KG1 (cell line): ENCODE measurements around the gene SARNP.
"Not testable (repeated sequence)": the region's sequence is repeated elsewhere in the genome, so short reads cannot be mapped to it uniquely, and the experiment has no call there.

ENCODE experiments used
- DNase-seq: peaks from one replicate; lab custom pipeline; 2025; lab: John Stamatoyannopoulos, UW

SARNP gene

DNA sequence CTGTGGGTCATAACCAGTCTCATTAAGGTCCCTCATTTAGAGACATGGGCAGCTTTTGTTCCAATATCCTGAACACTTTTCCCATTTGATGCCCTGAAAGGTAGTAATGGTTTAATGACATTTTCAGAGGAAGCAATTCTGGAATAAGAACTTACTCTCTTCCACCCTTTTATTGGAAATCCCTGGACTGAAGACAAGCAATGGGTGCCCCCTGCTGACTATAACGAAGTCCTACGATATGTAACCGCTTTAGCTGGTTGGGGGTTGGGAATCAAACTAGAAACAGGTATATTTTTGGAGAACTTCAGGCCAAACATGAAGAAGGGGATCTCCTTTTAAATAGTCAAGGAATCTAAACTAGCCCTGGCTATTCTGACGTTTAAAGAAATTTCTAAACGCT lies 20.5 kb downstream of the SARNP start:
- DNase-seq, result no peak

DNA sequence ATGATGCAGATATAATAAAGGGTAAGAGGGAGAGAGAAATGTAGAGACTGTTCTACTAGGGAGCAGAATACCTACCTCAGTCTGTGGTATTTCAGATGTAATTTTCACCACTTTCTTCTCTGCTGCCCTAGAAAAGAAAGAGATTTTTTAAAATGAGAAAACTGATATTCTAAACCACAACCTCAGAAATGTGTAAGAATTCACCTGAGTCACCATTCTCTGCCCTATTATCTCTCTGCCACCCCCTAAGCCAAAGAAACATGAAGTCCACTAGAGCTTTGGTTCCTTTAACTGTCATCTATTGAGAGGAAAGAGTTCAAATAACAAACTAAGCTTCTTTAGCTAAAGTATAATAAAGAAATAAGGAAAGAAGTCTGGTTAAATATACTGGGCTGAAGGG lies 21.6 kb downstream of the SARNP start:
- no peak for DNase-seq

DNA sequence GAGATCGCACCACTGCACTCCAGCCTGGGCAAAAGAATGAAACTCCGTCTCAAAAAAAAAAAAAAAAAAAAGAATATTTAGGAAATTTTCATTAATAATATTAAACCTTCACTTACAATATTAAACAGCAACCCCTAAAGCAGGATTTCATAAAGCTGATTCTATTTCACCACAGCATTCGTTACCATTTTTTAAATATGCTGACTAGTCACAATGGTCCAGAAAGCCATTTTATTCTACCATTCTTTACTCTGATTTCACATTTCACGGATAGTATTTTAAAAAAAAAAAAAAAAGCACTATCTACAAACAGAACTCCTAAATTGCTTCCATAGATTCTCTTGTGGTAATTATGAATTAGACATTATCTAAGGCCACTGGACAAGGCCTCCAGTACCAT lies 27.6 kb downstream of the SARNP start:
- no peak for DNase-seq

DNA sequence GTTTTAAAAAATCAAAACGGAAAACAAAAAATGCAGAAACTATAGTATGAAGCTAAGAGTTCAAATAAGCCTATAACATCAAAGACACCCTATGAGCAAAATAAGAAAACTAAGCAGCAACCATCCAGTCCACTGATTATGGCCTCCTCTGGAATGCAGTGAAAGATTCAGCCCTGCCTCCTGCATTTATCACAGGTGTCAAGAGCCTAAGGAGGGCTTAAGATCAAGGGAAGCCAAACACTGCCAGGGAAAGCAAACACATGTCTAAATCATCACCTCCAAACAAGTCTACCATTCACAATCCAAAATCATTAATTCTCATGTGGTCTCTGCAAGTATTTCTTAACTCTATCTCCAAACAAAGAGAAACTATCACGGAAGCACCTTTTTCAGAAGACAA lies 28.4 kb downstream of the SARNP start:
- DNase-seq, result no peak

DNA sequence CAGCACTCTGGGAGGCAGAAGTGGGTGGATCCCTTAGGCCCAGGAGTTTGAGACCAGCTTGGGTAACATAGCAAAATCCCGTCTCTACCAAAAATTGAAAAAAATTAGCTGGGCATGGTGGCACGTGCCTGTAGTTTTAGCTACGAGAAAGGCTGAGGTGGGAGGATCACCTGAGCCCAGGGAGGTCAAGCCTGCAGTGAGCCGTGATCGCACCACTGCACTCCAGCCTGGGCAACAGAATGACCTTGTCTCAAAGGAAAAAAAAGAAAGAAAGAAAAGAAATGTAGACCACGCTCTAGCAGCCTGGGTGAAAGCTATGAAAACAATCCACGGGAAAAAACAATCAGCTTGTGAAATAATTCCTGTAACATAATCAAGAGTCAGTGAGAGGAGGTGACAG lies 29.0 kb downstream of the SARNP start:
- no peak for DNase-seq

DNA sequence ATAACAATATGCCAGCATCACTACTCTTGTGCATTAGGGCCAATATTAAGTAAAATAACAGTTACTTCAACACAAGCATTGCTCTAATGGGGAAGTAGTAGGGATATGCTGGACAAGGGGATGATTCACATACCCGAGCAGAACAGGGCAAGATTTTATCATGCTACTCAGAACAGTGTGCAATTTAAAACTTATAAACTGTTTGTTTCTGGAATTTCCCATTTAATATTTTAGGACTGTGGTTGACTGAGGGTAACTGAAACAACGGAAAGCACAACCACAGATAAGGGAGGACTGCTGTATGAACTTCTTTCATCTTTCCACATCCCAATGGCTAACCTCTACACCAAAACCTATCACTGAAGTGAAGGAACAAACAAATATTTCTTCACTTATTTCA lies 36.8 kb downstream of the SARNP start:
- no peak for DNase-seq

DNA sequence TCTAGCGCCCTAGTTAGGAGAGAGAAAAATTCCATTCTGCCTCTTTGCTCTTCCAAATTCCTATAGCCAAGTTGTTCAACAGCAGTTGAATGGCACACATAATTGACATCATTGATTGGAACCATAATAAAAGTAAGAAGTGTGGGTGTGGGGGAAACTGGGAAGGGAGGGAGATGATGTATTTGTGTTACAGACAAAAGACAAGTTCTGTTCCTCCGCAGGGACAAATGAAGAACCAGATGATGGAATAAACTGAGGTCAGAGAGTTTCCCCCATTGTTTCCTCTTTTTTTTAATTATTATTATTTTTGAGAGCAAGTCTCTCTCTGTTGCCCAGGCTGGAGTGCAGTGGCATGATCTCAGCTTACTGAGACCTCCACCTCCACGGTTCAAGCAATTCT lies 39.7 kb downstream of the SARNP start:
- DNase-seq, result no peak

DNA sequence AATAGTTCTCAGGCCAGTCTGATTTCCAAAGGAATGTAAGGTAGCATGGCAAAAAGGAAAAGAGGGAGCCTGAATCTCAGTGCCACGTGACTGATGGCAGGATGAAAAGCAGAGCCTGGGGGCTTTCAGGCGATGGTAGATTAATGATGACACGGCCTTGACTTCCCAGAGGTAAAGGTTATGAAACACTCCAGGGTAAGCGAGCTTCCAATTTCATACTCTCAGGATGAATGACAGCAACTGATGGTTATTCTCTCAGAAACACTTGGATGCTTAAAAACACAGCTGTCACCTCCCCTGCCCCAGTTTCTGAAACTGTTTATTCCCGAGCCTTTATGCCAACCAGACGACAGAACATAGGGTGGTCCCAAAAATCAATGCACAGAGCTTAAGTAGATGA lies 45.8 kb downstream of the SARNP start:
- DNase-seq, result no peak

DNA sequence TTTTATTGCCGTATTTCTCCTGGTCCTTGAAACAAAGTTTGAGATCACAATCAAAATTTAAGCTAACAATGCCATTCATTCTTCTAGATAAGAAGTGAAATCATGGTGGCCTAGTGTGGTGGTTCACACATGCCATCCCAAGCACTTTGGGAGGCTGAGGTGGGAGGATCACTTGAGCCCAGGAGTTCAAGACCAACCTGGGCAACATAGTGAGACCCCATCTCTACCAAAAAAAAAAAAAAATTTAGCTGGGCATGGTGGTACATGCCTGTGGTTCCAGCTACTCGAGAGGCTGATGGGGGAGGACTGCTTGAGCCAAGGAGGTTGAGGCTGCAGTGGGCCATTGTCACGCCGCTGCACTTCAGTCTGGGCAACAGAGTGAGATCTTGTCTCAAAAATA lies 50.4 kb downstream of the SARNP start:
- DNase-seq, result no peak

DNA sequence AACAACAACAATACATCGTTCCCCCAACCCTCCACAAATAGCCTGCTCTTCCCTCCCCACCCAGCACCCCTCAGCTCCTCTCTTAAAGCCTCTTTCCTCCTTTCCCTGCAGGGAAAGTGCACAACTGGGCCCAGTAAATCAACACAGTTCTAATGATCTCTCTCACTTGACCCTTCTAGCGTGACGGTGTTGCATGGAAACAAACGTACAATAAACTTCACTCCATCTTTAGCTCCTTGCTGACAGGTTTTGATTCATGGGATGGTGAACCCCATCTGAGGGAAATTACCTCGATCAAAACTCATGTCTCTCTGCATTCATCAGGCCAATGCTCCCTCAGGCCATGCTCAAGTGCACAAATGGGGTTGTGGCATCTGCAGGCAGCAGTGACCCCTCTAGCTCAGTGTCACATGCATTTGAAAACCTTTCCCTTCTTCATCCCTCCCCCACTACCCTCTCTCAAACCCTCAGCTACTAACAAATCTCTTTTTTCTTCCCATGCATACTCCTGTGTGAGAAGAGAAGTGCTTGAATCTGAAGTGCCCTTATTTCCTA lies 51.7 kb downstream of the SARNP start:
- DNase-seq, result no peak

DNA sequence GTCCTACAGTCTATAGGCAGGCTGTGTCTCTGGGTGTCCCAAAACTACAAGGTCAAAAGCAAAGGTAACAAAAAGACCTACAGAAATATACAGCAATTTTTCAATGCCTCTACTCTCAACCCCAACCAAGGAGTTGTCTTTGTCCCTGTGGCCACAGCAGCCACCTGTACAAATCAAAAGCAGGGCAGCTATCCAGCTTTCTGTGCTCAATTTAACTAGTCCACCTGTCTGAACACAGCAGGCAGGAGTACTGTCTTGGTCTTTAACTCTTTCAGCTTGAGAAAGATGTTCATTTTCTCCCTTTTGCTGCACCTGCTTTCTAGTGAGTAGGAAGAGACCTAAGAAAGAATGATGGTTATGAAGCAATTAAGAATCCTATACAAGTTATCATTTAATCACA lies 54.9 kb downstream of the SARNP start:
- no peak for DNase-seq

DNA sequence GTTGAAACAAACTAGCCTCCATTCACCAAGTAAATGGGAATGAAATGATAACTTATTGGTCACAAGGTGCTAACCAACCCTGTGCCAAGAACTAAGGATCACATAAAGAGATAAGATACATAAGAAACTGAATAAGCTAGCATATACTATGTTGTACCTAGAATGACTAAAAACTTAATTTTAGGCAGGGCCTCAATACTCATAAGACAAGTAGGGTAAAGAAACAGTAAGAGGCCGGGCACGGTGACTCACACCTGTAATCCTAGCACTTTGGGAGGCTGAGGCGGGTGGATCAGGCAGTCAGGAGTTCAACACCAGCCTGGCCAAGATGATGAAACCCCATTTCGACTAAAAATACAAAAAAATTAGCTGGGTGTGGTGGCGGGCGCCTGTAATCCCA lies 56.9 kb downstream of the SARNP start:
- DNase-seq, result no peak

DNA sequence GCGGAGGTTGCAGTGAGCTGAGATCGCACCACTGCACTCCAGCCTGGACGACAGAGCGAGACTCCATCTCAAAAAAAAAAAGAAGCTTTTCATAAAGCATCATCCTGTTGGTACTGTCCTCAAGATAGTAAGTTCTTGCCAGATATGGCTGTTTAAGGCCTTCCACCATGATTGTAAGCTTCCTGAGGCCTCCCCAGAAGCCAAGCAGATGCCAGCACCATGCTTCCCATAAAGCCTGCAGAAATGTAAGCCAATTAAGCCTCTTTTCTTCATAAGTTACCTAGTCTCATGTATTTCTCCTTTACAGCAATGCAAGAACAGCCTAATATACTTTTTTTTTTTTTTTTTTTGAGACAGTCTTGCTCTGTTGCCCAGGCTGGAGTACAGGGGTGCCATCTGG lies 58.9 kb downstream of the SARNP start:
- DNase-seq, result not testable (repeated sequence)

DNA sequence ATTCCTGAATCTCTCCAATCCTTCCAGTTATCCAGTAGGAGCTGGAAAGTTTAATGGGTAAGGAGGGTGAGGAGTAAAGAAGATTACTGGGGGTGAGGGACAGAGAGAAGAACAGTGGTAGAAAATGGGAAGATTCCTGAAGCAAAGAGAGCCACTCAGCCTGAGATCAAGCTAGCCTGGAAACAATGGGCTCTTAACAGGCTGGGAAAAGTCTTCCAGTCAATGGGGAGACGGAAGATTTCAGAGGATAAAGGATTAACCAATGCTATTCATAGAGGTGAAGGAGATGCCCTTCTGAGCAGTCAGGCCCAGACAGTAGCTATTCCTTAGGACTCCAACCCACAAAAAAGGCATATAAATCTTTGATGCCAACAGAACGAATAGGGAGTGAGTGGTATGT lies 59.8 kb downstream of the SARNP start:
- no peak for DNase-seq

DNA sequence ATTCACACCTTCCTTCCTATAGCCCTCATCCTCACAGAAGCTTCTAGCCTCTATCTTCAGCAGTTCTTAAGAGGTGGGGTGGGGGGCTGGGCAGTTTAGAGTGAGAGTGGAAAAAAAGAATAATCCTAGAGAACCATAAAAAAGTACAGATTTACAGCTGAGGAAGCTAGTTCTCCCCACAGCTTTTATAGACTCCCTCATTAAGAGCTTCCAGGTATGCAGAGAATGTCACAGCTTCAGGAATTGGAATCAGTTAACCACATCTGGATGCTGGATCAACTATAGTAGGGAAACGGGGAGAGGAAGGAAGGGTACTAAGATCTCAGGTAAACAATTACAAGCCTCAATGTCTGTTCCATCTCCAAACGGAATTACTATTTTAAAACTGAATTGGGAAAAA lies 62.3 kb downstream of the SARNP start:
- no peak for DNase-seq

DNA sequence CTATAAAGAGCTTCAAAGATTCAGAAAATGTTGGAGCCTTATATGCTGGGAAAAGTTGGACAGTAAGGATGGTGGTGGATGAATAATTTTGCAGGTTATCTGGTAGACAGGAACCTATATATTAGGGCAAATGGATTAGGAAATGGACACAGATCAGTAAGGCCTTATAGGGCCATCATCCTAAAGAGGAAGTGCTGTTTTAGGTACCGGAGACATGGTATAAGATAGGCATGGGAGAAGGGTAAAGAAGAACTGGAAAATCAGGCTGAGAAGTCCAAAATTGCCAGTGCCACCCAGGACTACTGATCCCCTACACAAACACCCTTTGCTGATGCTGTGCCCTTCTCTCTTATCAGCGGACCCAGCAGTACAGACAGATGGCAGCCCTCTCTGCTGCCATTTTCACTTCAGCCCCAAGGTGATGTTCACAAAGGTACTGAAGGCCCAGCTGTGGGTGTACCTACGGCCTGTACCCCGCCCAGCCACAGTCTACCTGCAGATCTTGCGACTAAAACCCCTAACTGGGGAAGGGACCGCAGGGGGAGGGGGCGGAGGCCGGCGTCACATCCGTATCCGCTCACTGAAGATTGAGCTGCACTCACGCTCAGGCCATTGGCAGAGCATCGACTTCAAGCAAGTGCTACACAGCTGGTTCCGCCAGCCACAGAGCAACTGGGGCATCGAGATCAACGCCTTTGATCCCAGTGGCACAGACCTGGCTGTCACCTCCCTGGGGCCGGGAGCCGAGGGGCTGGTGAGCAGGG lies 69.1 kb downstream of the SARNP start:
- no peak for DNase-seq

DNA sequence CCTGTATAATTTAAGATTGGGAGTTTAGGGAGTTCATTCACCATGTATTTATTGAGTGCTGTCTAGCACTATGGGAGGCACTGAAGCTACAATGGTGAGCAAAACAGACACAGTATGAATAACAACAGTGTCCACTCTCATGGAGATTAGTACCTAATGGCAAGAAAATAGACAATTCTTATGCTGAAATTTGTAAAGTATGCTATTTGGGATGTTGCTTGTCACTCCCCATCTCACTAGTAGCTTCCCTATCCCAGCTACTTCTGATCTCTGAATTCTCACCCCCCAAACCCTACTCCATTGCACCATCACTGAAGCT lies 70.7 kb downstream of the SARNP start:
- no peak for DNase-seq

DNA sequence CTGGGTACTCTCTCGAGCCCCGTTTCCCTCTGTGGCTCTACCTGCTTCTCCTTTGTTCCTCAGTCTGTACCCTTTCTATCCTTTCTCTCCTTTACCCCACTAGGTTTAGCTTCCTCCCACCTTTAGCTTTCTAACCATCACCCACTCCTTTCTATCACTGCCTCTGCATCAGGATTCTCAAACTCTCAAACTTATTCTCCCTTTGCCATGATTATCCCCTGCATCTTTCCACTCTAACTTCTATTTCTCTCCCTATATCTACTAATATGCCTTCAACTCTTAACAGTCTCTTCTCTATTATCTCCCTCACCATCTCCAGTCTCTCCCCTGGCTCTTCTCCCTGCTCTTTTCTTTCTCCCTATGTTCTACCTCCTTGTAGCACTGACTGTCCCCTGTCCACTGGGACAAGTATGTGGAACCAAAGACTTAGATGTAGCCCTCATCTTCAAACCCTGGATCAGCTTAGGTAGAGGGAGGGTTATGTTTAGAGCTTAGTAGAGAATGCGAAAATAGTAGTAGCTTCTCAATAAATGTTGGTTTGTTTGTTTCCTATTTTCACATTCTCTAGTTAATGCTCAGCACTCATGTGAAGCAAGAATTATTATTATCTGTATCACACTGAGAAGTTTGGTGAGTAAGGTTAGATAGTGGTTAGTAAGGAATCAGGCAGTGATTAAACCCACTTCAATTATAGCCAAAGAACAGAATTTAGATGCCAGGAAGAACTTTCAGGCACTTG lies 71.2 kb downstream of the SARNP start:
- no peak for DNase-seq

DNA sequence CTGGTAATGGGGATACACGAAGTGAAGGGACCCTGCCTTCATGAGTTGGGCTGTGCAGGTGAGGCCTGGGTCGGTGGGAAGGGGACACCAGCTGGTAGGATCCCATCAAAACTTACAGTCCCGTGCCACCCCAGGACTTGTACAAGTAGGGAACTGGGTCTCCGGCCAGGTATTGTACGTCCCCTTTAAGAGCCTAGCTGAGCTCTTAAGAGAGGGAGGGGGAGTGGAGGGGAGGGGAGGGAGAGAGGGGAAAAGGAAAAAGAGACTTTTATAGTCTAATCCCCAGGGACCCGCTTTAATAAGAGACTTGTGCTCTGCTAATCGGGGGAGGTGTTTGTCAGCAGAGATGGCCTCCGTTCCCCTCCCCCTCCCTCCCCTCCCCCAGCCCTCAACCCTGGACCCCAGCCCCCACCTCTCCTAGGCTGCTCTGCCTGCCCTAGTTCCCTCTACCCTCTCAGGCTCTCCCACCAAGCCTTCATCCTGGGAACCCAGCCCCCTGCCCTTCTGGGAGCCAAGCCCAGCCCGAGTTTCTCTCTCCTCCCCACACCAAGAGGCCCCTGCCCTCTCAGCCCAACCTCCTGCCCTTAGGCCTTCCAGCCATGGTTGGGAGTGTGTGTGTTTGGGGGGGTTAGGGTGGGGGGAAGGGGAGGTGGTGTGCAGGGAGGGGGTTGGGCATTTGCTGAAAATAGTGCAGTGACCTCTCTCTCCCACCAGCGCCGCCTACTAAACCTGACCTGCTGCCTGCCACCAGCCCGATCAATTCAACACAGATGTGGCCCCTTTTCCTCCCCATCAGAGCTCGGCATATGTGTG lies 72.0 kb downstream of the SARNP start:
- DNase-seq, result no peak

DNA sequence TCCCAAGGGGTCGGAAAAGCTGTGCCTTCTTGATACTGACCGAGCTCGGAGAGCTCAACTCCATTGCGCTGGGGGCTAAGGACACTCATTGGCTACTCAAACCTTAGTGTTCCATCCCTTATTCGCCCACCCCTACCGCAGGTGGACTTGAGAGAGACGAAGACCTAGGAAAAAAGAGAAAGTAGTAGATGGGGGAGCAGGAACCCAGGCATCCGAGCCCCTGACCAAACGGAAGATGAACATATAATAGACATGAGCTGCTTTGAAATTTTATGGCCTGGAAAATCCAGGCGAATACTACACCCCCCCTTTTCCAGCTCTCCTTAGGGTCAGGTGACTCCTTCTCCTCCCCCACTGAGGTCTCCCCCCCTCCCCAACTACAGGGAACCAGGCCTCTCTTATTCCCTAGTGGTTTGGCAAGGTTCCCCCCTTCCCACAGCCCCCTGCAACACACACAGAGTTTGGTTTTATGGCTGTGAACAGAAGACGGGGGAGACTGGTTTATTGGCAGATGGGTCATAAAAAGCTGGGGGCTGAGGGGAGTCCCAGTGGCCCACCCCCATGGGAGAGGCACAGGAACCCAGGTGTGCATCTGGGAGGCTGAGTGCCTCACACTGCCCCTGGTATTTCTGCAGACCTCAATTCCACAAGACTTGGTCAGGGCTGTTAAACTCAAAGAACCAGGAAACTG lies 73.0 kb downstream of the SARNP start:
- DNase-seq, result no peak

DNA sequence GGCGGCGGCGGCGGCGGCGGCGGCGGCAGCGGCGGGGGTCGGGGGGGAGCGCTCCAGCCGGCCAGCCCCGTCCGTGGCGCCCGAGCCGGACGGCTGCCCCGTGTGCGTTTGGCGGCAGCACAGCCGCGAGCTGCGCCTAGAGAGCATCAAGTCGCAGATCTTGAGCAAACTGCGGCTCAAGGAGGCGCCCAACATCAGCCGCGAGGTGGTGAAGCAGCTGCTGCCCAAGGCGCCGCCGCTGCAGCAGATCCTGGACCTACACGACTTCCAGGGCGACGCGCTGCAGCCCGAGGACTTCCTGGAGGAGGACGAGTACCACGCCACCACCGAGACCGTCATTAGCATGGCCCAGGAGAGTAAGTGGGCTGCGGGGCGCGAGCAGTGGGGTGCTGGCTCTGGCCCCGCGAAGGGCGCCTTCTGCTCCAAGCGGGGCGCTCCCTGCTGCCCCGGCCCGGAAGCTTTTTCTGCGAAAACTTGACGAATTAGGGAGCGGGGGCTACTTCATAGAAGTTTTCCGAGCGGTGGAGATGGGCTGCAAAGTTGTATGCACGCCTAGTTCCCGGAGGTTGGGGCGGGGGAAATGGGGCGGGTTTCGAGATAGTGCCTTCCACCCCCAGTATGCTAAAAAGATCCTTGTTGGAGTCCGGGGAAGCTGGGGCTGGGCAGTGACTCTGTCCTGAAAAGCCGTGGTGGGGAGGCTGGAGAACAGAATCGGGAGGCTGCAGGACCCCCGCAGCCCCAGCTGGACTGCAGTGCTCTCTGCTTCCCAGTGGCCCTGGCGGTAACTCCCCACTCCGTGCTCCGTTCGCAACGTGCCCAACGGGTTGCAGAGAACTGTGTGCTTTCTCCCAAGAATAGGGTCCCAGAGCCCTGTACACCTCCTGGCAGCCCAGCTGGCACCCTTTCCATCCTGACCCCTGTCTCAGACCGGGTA lies 73.9 kb downstream of the SARNP start:
- DNase-seq, result no peak
